GM15510 (cell line): ENCODE results near the gene HIF1A.

ENCODE experiments used
- POLR2A ChIP-seq: IDR thresholded peaks from 3 replicates; pipeline ENCODE4 v1.6.1; 2011; ENCODE audit warnings: borderline replicate concordance; ENCODE audit not compliant: insufficient read length; ENCODE audit errors: extremely low read depth

The HIF1A gene

DNA sequence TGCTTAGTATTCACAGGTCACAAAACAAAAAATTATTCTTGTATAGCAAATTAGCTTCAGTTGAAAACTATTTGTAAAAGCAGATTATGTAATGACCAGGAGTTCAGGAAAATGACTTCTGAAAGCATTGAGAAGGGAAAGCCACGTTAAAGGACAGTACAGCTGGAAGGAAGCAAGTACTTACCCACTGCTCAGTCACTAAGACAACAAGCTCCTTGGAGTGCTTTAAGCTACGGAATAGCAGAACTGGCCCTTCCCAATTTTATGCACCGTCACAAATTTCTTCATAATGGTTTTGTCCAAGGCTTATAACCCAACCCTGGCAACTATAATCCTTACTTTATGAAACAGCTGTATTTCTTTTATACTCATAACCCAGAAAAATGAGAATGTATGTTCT lies 54.0 kb downstream of the HIF1A start:
- no peak for TF ChIP-seq POLR2A

DNA sequence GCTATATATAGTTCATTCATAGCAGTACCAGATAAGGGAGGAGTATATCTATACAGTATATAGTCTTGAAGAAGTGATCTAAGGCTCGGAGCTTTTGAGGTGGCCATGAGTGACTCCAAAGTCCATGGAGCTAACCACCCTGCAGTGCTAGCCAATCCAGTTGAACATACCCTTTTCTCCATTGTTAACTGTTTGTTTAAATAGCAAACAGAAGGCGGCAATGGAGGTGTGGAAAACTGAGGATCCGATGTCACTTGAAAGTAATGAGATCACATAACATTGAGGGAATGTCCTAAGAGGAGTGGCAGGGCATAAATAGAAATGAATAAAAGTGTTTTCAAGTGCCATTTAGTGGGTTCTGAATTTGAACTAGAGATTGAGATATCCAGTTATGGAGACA lies 54.6 kb downstream of the HIF1A start:
- TF ChIP-seq POLR2A = no peak

DNA sequence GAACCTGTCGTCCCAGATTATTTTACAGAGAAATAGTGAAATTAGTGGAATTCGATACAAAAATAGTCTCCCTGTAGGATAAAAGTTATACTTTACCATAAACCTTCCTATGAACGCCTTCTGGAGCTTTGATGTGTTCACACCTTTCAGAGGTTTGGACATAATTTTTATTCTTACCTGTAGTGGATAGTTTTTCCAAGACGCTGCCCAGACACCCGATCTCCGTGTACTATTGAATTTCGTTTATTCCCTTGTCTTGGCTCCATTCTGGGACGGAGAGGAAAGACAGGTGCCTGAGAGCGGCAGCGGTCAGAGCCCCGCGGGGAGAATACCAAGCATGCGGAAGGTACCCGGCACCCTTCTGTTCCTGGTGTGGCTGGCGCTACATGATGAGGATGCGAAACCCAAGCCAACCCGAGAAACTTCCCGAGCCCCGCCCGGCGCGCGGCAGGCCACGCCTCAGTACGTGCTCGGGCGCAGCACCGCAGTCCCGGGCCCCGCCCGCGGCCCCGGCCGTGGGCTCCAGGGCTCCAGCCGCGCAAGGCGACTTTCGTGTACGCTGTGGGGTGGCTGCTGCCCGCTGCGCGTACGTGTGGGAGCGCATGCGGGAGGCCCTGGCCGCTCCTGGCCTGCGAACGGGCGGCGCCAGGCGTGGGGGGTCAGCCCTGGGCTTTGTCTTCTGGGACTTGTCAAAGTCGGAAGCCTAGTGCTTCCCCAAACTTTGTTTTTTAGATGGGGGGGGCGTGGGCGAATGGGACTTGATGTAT lies 55.6 kb downstream of the HIF1A start:
- peak; percentile 81 for TF ChIP-seq POLR2A

DNA sequence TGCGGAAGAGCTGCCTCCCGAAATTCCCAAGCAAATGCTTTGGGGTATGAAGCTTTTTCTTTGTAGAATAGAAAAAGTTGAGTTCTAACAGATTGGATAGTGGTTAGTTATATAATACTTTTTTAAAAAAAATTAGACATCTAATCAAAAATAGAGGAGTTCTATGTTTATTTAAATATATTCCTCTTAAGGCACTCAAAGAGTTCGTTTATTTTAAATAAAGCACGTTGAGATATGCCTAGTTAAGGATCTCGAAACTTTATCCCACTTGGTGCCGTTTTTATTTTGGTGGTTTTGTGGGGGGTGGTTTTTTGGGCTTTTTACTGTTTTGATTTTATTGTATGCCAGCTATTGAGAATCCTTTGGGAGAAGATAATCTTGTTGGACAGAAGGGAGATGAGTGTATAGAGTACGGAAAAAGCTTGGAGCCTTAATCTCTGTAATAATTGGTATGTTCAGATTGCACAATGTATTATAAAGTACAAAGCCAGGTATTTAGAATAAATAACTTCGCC lies 56.2 kb downstream of the HIF1A start:
- no peak for TF ChIP-seq POLR2A

DNA sequence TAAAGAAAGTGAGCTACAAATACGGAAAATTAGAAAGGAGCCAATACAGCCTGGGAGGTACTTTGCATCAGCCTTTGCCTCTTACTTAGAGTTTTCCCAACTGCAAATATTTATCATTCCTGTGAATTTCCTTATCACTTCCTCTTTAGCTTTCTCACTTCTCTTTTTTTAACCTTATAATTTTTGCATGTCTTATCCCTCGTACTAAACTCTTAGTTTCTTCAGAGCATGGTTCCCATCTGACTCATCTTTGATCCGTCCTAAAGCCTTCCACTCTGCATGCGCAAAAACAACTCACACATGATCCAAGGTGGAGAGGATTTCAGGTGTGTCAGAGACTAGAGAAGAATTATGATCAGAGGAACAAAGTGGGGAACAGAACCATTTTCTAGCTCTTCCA lies 57.3 kb downstream of the HIF1A start:
- TF ChIP-seq POLR2A = no peak

DNA sequence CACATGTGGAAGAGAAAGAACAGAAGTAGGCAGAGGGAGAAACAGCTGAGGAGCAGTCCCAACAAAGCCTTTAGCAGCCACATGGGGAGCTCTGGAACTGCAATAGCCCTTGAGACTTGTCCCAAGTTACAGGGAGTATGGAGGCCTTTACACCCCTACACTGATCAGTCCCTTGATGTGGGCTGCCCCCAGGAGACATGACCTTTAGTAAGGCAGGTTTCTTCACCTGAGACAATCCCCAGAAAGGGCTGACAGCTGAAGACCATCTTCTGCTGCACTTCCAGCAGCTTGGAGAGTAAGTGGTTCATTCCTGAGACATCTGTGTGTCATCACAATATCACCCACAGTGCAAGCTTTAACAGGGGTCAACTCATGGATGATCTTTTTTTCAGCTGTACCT lies 58.3 kb downstream of the HIF1A start:
- no peak for TF ChIP-seq POLR2A

DNA sequence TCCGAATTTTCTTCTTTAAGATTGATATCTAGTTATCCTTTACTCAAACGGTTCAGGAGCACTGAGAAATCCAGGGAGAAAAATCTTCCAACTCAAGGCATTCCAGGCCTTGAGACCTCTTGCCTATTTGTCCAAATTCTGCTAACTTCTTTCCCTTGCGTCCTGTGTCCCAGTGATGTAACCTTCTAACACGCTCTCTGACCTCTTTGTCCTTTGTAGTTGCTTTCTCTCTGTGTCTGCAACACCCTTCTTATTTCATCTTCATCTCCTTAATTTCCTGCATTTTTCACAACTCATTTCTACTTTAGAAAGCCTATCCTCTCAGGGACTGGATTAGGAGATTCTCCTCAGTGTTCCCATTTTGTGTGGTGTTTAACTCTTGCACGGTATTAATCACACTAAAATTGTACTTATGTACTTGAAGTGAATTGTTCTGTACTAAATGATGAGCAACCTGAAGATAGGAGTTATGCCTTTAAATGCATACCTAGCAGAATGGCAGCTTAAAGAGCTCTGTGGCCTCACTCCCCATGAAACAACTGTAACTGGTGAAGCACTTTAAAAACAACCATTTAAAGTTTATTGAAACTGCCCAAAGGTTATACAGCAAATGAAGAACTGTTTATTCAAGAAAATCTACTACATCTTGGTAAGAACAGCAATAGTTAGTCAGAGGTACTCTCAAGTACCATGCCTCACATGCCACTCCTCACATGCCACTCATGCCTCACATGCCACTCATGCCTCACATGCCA lies 59.5 kb downstream of the HIF1A start:
- TF ChIP-seq POLR2A = no peak

DNA sequence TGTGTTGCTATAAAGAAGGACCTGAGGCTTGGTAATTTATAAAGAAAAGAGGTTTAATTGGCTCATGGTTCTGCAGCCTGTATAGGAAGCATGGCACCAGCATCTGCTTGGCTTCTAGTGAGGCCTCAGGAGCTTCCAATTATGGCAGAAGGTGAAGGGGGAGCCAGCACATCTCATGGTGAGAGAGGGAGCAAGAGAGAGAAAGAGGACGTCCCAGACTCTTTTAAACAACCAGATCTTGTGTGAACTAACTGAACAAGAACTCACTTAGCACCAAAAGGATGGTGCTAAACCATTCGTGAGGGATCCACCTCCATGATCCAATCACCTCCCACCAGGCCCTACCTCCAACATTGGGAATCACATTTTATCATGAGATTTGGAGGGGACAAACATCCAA lies 60.8 kb downstream of the HIF1A start:
- TF ChIP-seq POLR2A = no peak

DNA sequence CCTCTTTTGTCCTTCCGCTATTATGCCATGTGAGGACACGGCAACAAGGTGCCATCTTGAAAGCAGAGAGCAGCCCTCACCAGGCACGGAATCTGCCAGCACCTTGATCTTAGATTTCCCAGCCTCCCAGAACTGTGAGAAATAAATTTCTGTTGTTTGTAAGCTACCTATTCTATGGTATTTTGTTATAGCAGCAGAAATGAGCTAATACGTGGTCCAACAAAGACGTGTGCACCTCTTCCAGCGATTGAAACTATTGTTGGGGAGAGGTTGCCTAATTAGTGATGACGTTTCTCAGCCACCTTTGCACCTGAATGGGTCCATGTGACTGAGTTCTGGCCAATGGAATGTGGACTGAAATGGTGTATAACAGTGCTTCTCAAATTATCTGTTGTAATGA lies 64.6 kb downstream of the HIF1A start:
- TF ChIP-seq POLR2A = no peak

DNA sequence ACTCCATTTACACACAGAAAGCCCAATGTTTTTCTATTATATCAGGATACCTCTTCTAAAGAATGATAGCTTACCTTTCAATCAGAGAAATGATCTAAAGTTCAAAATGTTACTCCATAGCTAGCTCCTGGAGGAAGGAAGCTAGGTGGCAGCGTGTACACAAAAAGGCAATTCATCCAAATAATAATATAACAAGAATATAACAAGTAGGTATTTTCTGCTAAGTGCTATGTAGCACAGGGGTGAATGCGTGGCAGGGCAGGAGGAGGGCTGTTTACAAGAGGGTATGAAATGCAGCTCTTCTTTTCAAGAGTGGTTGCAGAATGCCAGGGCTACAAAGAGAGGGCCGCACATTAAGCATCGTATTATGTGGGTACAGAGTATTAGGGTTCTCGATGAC lies 66.2 kb downstream of the HIF1A start:
- TF ChIP-seq POLR2A = no peak

DNA sequence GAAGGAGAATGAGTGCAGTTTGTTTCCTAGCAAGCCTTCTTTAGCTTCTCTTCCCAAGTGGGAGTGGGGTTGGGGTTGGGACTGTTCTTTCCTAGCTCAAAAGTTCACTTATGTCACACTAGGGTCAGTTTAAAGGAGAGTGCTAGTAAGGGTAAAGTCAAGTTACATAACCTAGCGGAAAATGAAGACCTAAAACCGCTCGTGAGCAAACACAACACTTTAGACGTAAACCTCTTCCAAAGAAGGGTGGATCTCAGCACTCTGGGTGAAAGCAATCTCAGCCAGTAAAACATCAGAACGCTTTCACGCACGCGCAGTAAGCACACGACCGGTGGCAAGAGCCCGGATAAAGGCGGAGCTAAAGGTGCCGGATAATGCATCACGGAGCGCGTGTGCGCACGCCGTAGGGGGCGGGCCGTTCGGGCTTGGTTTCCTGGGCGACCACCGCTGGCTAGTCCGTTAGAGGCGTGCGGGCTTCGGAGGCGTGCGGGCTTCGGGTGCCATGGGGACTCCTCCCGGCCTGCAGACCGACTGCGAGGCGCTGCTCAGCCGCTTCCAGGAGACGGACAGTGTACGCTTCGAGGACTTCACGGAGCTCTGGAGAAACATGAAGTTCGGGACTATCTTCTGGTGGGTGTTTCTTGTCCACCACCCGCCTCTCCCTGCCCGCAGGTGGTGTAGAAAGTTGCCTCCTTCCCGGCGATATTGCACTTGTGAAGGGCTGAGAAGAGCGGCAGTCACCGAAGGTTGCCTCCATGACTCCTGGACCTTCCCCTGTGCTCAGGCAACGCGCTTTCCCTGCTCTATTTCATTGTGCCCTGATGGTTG lies 66.9 kb downstream of the HIF1A start, which contains the start of gene SNAPC1:
SNAPC1 (plus strand) TSS at position 462 of the 828 bp plus-strand sequence; CDS start at position 503, 41 bp downstream.
- peak; percentile 69 for TF ChIP-seq POLR2A

DNA sequence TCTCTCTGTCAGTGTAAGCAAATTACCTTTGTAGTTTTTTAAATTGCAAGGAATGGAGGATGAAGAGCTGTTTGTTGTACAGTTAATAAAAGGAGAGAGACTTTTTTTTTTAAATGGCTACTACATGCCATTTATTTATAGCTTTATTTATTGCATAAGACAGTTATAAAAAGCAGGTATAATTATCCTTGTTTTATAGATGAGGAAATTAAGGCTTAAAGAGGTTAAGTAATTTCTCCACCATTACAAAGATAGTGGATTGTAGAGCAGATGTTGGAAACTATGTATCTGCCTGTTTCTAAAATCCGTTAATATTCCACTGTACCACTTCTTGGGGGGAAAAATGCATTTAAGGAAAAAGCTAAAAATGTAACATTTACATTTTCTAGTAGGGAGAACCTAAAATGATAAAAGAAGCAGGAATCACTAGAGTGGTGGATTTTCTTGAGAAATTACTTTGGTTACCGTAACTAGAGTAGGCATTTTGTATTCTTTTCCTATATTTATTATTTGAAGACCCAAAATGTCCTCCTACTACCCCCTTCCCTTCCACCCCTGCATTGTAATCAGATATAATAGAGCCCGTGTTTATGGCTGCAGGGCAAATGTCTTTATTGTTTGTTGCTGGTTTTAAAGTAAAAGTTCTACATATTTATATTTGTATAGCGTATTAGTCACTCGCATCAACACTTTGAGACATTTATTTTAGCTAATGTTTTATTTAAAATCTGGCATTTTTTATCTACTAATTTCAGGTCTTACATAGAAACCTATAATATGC lies 69.2 kb downstream of the HIF1A start:
- no peak for TF ChIP-seq POLR2A

DNA sequence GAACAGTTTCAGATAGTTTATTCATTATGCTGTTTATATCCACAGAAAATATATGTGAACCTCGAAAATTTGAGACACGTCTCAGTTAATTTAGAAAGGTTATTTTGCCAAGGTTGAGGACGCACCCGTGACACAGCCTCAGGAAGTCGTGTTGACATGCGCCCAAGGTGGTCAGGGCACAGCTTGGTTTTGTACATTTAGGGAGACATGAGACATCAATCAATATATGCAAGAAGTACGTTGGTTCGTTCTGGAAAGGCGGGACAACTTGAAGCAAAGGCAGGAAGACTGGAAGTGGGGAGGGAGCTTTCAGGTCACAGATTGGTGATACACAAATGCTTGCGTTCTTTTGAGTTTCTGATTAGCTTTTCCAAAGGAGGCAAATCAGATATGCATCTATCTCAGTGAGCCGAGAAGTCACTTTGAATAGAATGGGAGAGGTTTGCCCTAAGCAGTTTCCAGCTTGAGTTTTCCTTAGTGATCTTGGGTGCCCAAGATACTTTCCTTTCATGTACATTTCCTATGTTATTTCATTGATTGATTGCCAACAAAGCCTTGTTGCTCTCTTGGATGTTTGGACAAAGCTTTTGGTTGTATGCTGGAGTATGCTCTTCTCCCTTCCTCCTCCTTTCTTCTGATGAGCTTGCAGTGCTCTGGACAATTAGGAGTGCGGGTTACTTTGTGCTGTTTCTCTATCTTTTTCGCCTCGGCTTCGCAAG lies 70.1 kb downstream of the HIF1A start:
- TF ChIP-seq POLR2A = no peak
